CD4-positive, alpha-beta T cell treated with Interleukin-1 beta for 1 hour (primary cell): ENCODE results near the gene MAST1.
A peak's percentile ranks its signal among the peaks of the same experiment; 100 is the strongest.
"Not testable (repeated sequence)": the region's sequence is repeated elsewhere in the genome, so short reads cannot be mapped to it uniquely, and the experiment has no call there.

Source experiments
- DNase-seq, 2 donors: peaks; one replicate each; pipeline ENCODE4 v3.0.0-alpha.2; 2020 to 2022

MAST1 gene

GRCh38 chr19:12801466-12802266, 36.6 kb upstream of the MAST1 start, which contains the start of the genes PRDX2 and THSD8:
TSS of gene PRDX2 (minus strand) at chr19:12801800. CDS start at chr19:12801261, 539 bp downstream.
TSS of gene THSD8 (plus strand) at chr19:12802069. CDS start at chr19:12802072, 3 bp downstream.
- DNase-seq: peak; percentile 79 to 81

- no peak for DNase-seq
These were observed 35.8 kb upstream of the MAST1 start for GRCh38 chr19:12802267-12803106.

GRCh38 chr19:12804051-12804450, 34.3 kb upstream of the MAST1 start:
- no peak for DNase-seq

- peak; percentile 88 for DNase-seq
These were observed 31.9 kb upstream of the MAST1 start, which contains the start of gene RNASEH2A for GRCh38 chr19:12806242-12807081. TSS of gene RNASEH2A (plus strand) at chr19:12806584. CDS start at chr19:12806674, 90 bp downstream.

GRCh38 chr19:12815088-12815487, 23.2 kb upstream of the MAST1 start:
- DNase-seq: no peak

- DNase-seq: not testable (repeated sequence)
These were observed 21.1 kb upstream of the MAST1 start for GRCh38 chr19:12817188-12817587.

GRCh38 chr19:12817810-12818209, 20.5 kb upstream of the MAST1 start:
- not testable (repeated sequence) for DNase-seq

GRCh38 chr19:12821761-12822160, 16.6 kb upstream of the MAST1 start:
- no peak for DNase-seq

- no peak for DNase-seq
These were observed 12.8 kb upstream of the MAST1 start for GRCh38 chr19:12825254-12826131.

GRCh38 chr19:12828494-12828893, 9.8 kb upstream of the MAST1 start:
- peak in 1 of 2 donors; percentile 18 for DNase-seq

- no peak for DNase-seq
These were observed 4.9 kb upstream of the MAST1 start for GRCh38 chr19:12833418-12833737.

- peak; percentile 56 to 59 for DNase-seq
These were observed 4.4 kb upstream of the MAST1 start for GRCh38 chr19:12833738-12834565.

- DNase-seq: no peak
These were observed 3.8 kb upstream of the MAST1 start, which contains the start of gene RTBDN for GRCh38 chr19:12834566-12834943. TSS of gene RTBDN (minus strand) at chr19:12834579. CDS start at chr19:12829979, 4,600 bp downstream.

- DNase-seq: peak in 1 of 2 donors; percentile 22
These were observed 3.1 kb upstream of the MAST1 start for GRCh38 chr19:12834976-12835757.

GRCh38 chr19:12836529-12836863, 1.8 kb upstream of the MAST1 start:
- DNase-seq: no peak

- no peak for DNase-seq
These were observed 1.1 kb upstream of the MAST1 start for GRCh38 chr19:12837225-12837624.

GRCh38 chr19:12838886-12839756, 806 bp downstream of the MAST1 start:
- DNase-seq: peak; percentile 25 to 31

GRCh38 chr19:12840091-12841079, 2.1 kb downstream of the MAST1 start:
- DNase-seq: peak; percentile 31 to 36
